HepG2 (cell line): ENCODE measurements around the gene PFKP. TPM values are rescaled to one million over a fixed set of nuclear protein-coding genes. Genes with fewer than 3 reads are reported as not detected.

ENCODE experiments used
- ATAC-seq: fragments of 200-7000 bp; cut with Tn5 transposase; 3 replicates; pipeline ENCODE4 v1.9.1; 2020; ENCODE audit warnings: mild to moderate bottlenecking, moderate library complexity
- BruUV-seq: library from RNA; stranded (reverse); fragments of 400-500 nt; replicated peaks from 2 replicates; lab custom pipeline; 2021; lab: Mats Ljungman, UMichigan
- CTCF ChIA-PET: fragments of 300-600 bp; formaldehyde crosslinking; extraction: SDS; loops from one replicate; lab custom pipeline; 2021; ENCODE audit warnings: low total read pairs, inconsistent platforms, low intra/inter-chr PET ratio; lab: Yijun Ruan, JAX
- POLR2A ChIA-PET: fragments of 350-600 bp; sonication (Branson Sonifier 250); formaldehyde crosslinking; loops from one replicate; lab custom pipeline; 2020; ENCODE audit warnings: antibody characterized with exemption, inconsistent platforms; lab: Yijun Ruan, JAX
- DNase-seq: peaks from one replicate; pipeline ENCODE4 v3.0.0-alpha.2; 2015; ENCODE audit warnings: low spot score
- FAIRE-seq: peaks from 3 replicates; lab custom pipeline; 2011; peaks lifted over from hg19 to GRCh38; lab: Jason Lieb, UNC
- H2AFZ ChIP-seq: one replicate; pipeline ENCODE4 v1.6.1; 2011; ENCODE audit warnings: low read length, inconsistent platforms
- H3K27ac ChIP-seq: fragments of 300-600 bp; 3 replicates; pipeline ENCODE4 v1.8.0; 2011; ENCODE audit warnings: mixed run types, mild to moderate bottlenecking, mixed read lengths, low read length, inconsistent platforms; ENCODE audit not compliant: insufficient read depth; ENCODE audit errors: extremely low read length
- H3K27me3 ChIP-seq, 2 experiments: fragments of 200-600 bp in 1 of 2; 2 replicates in 1 of 2; 3 replicates in 1 of 2; pipeline versions ENCODE4 v1.6.0 to v1.8.0; 2011; ENCODE audit warnings: low read length in 2 of 2, mild to moderate bottlenecking in 2 of 2, moderate library complexity in 2 of 2, inconsistent platforms in 1 of 2; ENCODE audit not compliant: insufficient read depth in 2 of 2, control insufficient read depth in 1 of 2
- H3K36me3 ChIP-seq, 2 experiments: fragments of 200-600 bp in 1 of 2; replicated peaks in 1 of 2; 2 replicates in 1 of 2; 3 replicates in 1 of 2; pipeline versions ENCODE4 v1.5.1 to v1.8.0; 2011; ENCODE audit warnings: low read length in 2 of 2, inconsistent platforms in 1 of 2; ENCODE audit not compliant: insufficient read depth in 2 of 2, control insufficient read depth in 1 of 2
- H3K4me1 ChIP-seq: 2 replicates; pipeline ENCODE4 v1.5.1; 2012; ENCODE audit warnings: low read length, inconsistent platforms; ENCODE audit not compliant: insufficient read depth
- H3K4me2 ChIP-seq: 2 replicates; pipeline ENCODE4 v1.6.0; 2011; ENCODE audit warnings: low read depth, low read length, inconsistent platforms
- H3K4me3 ChIP-seq, 3 experiments: fragments of 200-600 bp in 1 of 3; sonication (generic), shearing (Covaris generic) in 1 of 3; replicated peaks in 1 of 3; 2 replicates each; pipeline ENCODE4 v1.5.1; 2011 to 2016; ENCODE audit warnings: low read length in 3 of 3, inconsistent platforms in 2 of 3, low read depth in 2 of 3, mild to moderate bottlenecking in 2 of 3, control low read depth in 1 of 3, mixed read lengths in 1 of 3; ENCODE audit not compliant: insufficient read depth in 1 of 3
- H3K79me2 ChIP-seq: one replicate; pipeline ENCODE4 v1.6.1; 2011; ENCODE audit warnings: low read length, inconsistent platforms; ENCODE audit not compliant: insufficient read depth
- H3K9ac ChIP-seq: 2 replicates; pipeline ENCODE4 v1.6.0; 2011; ENCODE audit warnings: mild to moderate bottlenecking, low read depth, low read length, inconsistent platforms; ENCODE audit not compliant: insufficient read depth
- H3K9me3 ChIP-seq: 2 replicates; pipeline ENCODE4 v1.5.1; 2012; ENCODE audit warnings: mild to moderate bottlenecking, low read length
- H4K20me1 ChIP-seq: 2 replicates; pipeline ENCODE4 v1.6.0; 2011; ENCODE audit warnings: inconsistent platforms, mild to moderate bottlenecking, low read length, moderate library complexity; ENCODE audit not compliant: insufficient read depth
- ATF1 ChIP-seq: IDR thresholded peaks from 2 replicates; pipeline ENCODE4 v1.6.1; 2016; ENCODE audit warnings: mild to moderate bottlenecking, control low read depth
- CENPT ChIP-seq: sonication (generic); formaldehyde crosslinking; IDR thresholded peaks from 2 replicates; pipeline ENCODE4 v1.8.0; 2022; ENCODE audit warnings: low read depth, mild to moderate bottlenecking, moderate library complexity, missing genetic modification reagents
- CHD2 ChIP-seq: IDR thresholded peaks from 2 replicates; pipeline ENCODE4 v1.6.1; 2011; ENCODE audit warnings: low read depth, low read length, improper control_type of control experiment
- HNRNPK ChIP-seq: fragments of 200-400 bp; formaldehyde crosslinking; IDR thresholded peaks from 2 replicates; pipeline ENCODE4 v1.6.1; 2018; ENCODE audit warnings: low read length, low read depth, moderate library complexity, mild to moderate bottlenecking; ENCODE audit not compliant: poor library complexity, severe bottlenecking
- HOXA5 ChIP-seq: sonication (generic); formaldehyde crosslinking; IDR thresholded peaks from 2 replicates; pipeline ENCODE4 v1.4.0; 2020; ENCODE audit warnings: missing genetic modification reagents
- IRF2 ChIP-seq: IDR thresholded peaks from 2 replicates; pipeline ENCODE4 v1.6.1; 2018; ENCODE audit warnings: missing genetic modification reagents, missing compliant biosample characterization
- MAZ ChIP-seq, 2 experiments: sonication (generic) in 1 of 2; formaldehyde crosslinking in 1 of 2; IDR thresholded peaks; 2 replicates each; pipeline versions ENCODE4 v1.5.0 to v1.6.1; 2012 to 2020; ENCODE audit warnings: low read depth in 2 of 2, mild to moderate bottlenecking in 2 of 2, borderline replicate concordance in 1 of 2, improper control_type of control experiment in 1 of 2, low read length in 1 of 2, missing genetic modification reagents in 1 of 2, moderate library complexity in 1 of 2
- MEIS1 ChIP-seq: sonication (generic); formaldehyde crosslinking; IDR thresholded peaks from 2 replicates; pipeline ENCODE4 v1.9.0; 2021; ENCODE audit warnings: mild to moderate bottlenecking, missing genetic modification reagents, moderate library complexity, borderline replicate concordance
- MTF2 ChIP-seq: sonication (generic); formaldehyde crosslinking; IDR thresholded peaks from 2 replicates; pipeline ENCODE4 v1.5.0; 2020; ENCODE audit warnings: missing genetic modification reagents, borderline replicate concordance
- POLR2G ChIP-seq: fragments of 200-400 bp; formaldehyde crosslinking; IDR thresholded peaks from 2 replicates; pipeline ENCODE4 v1.6.1; 2018; ENCODE audit warnings: mild to moderate bottlenecking, low read depth, low read length, moderate library complexity
- TEF ChIP-seq: sonication (generic); formaldehyde crosslinking; IDR thresholded peaks from 2 replicates; pipeline ENCODE4 v1.5.0; 2020; ENCODE audit warnings: missing genetic modification reagents
- ZNF367 ChIP-seq: sonication (generic); formaldehyde crosslinking; IDR thresholded peaks from 2 replicates; pipeline ENCODE4 v1.4.0; 2020; ENCODE audit warnings: missing genetic modification reagents, borderline replicate concordance
- ZNF563 ChIP-seq: sonication (generic); formaldehyde crosslinking; IDR thresholded peaks from 2 replicates; pipeline ENCODE4 v1.8.0; 2022; ENCODE audit warnings: mild to moderate bottlenecking, moderate library complexity, missing genetic modification reagents
- ZNF737 ChIP-seq: sonication (generic); formaldehyde crosslinking; IDR thresholded peaks from 2 replicates; pipeline ENCODE4 v1.5.0; 2020; ENCODE audit warnings: missing genetic modification reagents, mild to moderate bottlenecking, borderline replicate concordance
- WGBS: methylation state at CpG from one replicate; pipeline ENCODE4 v1.1.6; 2017; ENCODE audit warnings: low lambda C conversion rate; 5-methylcytosine and 5-hydroxymethylcytosine counted together
- in situ Hi-C: cut with HindIII; loops from 2 replicates; pipeline ENCODE4 v1.10.0; 2017; ENCODE audit warnings: low pct_unique_long_range_greater_than_20kb; ENCODE audit not compliant: extremely low pct_ligation_motif_present
- intact Hi-C: fragments of 100-400 bp; cut with micrococcal nuclease; formaldehyde crosslinking; loops from one replicate; pipeline ENCODE4 v1.10.0; 2022; ENCODE audit not compliant: unreplicated experiment
- polyA plus RNA-seq, 8 experiments: library from polyadenylated mRNA; depleted of rRNA in 3 of 8; stranded (reverse) in 7 of 8; unstranded in 1 of 8; fragments of >200 nt; fragmentation: Illumina TruSeq in 4 of 8; extraction: Trizol in 4 of 8; gene quantifications; 2 replicates each; pipeline versions ENCODE4 v1.2.1 to v1.2.3, GENCODE V29; 2011 to 2016; ENCODE audit warnings: low read depth in 4 of 8, missing spikeins in 1 of 8, mixed read lengths in 1 of 8; ENCODE audit not compliant: insufficient read depth in 1 of 8
- total RNA-seq, 5 experiments: library from RNA; depleted of rRNA; stranded (reverse); fragments of >200 nt; fragmentation: Illumina TruSeq; extraction: Trizol; gene quantifications; 2 replicates each; pipeline ENCODE4 v1.2.3, GENCODE V29; 2016; ENCODE audit warnings: low read depth in 1 of 5

The PFKP gene
- total and polyA plus RNA-seq, 2 of the 13 experiments (the other 11 are each of a cell fraction or from before 2014, with no cell fraction given), result 0.80 to 2.4 TPM

- ATAC-seq (no peak), FAIRE-seq (no peak), DNase-seq (no peak)
- CTCF ChIA-PET, result no interaction called here
- intact Hi-C loops, result no loop called here
- no TSS peak for BruUV-seq
- H3K4me1 ChIP-seq, result peaks cover 49% of the 10 kb centered on the region
- no peaks in the 10 kb centered on the region; a peak in 1 of 5 replicates for H3K27me3 ChIP-seq
- H3K36me3 ChIP-seq, result no peaks in the 10 kb centered on the region
- POLR2A ChIA-PET, result interaction anchor here (1.5 kb wide), 1 partner anchor 76 kb away, joined by 3 read pairs; the partner anchor contains the start of gene PITRM1
- TF ChIP-seq TEF (CRISPR knock-in tag), result no peak
- TF ChIP-seq HOXA5 (CRISPR knock-in tag), result no peak
- no peak for TF ChIP-seq MEIS1 (CRISPR knock-in tag)
- TF ChIP-seq ZNF737 (CRISPR knock-in tag), result no peak
- no peak for TF ChIP-seq HNRNPK
- no peak for TF ChIP-seq MTF2 (CRISPR knock-in tag)
- no peak for TF ChIP-seq CENPT (CRISPR knock-in tag)
- no peak for TF ChIP-seq ZNF367 (CRISPR knock-in tag)
- TF ChIP-seq CHD2, result no peak
- no peak for TF ChIP-seq POLR2G
- no peak for TF ChIP-seq IRF2 (CRISPR knock-in tag)
- no peak for TF ChIP-seq ZNF563
- no peak for TF ChIP-seq MAZ (IDR thresholded peaks at IDR 0.05; ENCODE audit: borderline replicate concordance, low read depth, low read length)
- no peak for TF ChIP-seq MAZ (CRISPR knock-in tag; IDR thresholded peaks at IDR 0.05; ENCODE audit: low read depth)
- TF ChIP-seq ATF1, result no peak
- no peak overlapping the region for H2AFZ ChIP-seq
- no peaks in the 10 kb centered on the region for H3K9me3 ChIP-seq
- H3K4me3 ChIP-seq, result no peak overlapping the region
- H4K20me1 ChIP-seq, result no peaks in the 10 kb centered on the region
- 96% methylated on average over 9 of the region's 16 CpGs for WGBS
- in situ Hi-C loops, result no loop called here
- no peaks in the 10 kb centered on the region for H3K79me2 ChIP-seq
- H3K9ac ChIP-seq, result no peak overlapping the region
- H3K27ac ChIP-seq, result peak overlapping the region; percentile 12
- H3K4me2 ChIP-seq, result peak overlapping the region; percentile 38; the same call in 1 of the 2 replicates
These were observed 28.8 kb downstream of the PFKP start for GRCh38 chr10:3096149-3096548.
